ENCODE measurements around the gene TMEM175. TPM values are rescaled to one million over a fixed set of nuclear protein-coding genes. Genes with fewer than 3 reads are reported as not detected.

TMEM175 gene
- total and polyA plus RNA-seq, 9 of the 15 experiments (the other 6 are each of a cell fraction or from before 2014, with no cell fraction given), result 0.13 to 30.9 (median 9.4) TPM

DNA sequence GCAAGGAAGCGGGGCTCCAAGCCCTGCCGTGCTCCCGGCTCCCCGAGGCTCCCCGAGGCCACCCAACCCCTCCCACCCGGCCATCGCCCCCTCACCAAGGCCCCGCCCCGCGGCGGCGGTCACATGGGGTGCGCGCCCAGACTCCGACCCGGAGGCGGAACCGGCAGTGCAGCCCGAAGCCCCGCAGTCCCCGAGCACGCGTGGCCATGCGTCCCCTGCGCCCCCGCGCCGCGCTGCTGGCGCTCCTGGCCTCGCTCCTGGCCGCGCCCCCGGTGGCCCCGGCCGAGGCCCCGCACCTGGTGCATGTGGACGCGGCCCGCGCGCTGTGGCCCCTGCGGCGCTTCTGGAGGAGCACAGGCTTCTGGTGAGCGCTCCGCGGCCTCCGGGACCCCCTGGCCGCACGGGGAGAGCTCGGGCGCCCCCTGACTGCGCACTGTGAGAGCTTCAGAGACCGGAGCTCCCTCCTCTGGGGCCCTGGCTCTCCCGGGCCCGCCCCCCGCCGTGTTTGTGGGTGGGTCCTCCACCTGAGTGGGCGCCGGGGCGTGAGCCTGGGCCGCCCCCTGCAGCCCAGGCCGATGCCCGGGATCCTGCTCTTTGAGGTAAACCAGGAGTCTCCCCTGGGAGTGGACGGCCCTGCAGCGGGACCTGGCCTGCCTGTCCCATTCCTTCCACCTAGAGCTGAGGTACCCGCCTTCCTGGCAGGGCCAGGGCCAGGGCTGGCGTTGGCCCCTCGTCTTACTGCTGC is 54.8 kb downstream of the TMEM175 start, which contains the start of gene IDUA (continued):
- no peak for TF ChIP-seq ZBTB5 (IDR thresholded peaks at IDR 0.05)
- no peak for TF ChIP-seq ZBTB49 (CRISPR knock-in tag; IDR thresholded peaks at IDR 0.05; ENCODE audit: borderline replicate concordance)
- no peak for TF ChIP-seq CREM (IDR thresholded peaks at IDR 0.05; ENCODE audit: low read depth)
- TF ChIP-seq CEBPG (CRISPR knock-in tag; IDR thresholded peaks at IDR 0.05), result no peak
- no peak for TF ChIP-seq CEBPG (tag; conservative IDR thresholded peaks at IDR 0.05 in 1 of 2, IDR thresholded peaks at IDR 0.05 in 1 of 2)
- TF ChIP-seq, protein P1, sequence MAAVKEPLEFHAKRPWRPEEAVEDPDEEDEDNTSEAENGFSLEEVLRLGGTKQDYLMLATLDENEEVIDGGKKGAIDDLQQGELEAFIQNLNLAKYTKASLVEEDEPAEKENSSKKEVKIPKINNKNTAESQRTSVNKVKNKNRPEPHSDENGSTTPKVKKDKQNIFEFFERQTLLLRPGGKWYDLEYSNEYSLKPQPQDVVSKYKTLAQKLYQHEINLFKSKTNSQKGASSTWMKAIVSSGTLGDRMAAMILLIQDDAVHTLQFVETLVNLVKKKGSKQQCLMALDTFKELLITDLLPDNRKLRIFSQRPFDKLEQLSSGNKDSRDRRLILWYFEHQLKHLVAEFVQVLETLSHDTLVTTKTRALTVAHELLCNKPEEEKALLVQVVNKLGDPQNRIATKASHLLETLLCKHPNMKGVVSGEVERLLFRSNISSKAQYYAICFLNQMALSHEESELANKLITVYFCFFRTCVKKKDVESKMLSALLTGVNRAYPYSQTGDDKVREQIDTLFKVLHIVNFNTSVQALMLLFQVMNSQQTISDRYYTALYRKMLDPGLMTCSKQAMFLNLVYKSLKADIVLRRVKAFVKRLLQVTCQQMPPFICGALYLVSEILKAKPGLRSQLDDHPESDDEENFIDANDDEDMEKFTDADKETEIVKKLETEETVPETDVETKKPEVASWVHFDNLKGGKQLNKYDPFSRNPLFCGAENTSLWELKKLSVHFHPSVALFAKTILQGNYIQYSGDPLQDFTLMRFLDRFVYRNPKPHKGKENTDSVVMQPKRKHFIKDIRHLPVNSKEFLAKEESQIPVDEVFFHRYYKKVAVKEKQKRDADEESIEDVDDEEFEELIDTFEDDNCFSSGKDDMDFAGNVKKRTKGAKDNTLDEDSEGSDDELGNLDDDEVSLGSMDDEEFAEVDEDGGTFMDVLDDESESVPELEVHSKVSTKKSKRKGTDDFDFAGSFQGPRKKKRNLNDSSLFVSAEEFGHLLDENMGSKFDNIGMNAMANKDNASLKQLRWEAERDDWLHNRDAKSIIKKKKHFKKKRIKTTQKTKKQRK (IDR thresholded peaks at IDR 0.05; ENCODE audit: borderline replicate concordance, low read depth, low read length), result no peak
- TF ChIP-seq ZNF668 (CRISPR knock-in tag; IDR thresholded peaks at IDR 0.05), result no peak
- peak; percentile 79; the same call in 1 of the 2 replicates for TF ChIP-seq FOXP1 (CRISPR knock-in tag; IDR thresholded peaks at IDR 0.05)
- no peak for TF ChIP-seq HDAC6 (IDR thresholded peaks at IDR 0.05; ENCODE audit: low read depth, low read length)
- no peak for TF ChIP-seq FIP1L1 (IDR thresholded peaks at IDR 0.05; ENCODE audit: low read depth, low read length, poor library complexity, severe bottlenecking)
- no peak for TF ChIP-seq ETV6 (IDR thresholded peaks at IDR 0.05; ENCODE audit: borderline replicate concordance in 1 of 2, low read depth in 2 of 2, low read length in 1 of 2)
- no peak for TF ChIP-seq ETV6 (CRISPR knock-in tag; IDR thresholded peaks at IDR 0.05; ENCODE audit: borderline replicate concordance)
- TF ChIP-seq JUN (IDR thresholded peaks at IDR 0.05; ENCODE audit: borderline replicate concordance, low read depth, low read length), result 0 out of 2 replicates have a peak, but pooled peaks have one; percentile 21
- TF ChIP-seq JUN (CRISPR knock-in tag; IDR thresholded peaks at IDR 0.05; ENCODE audit: borderline replicate concordance), result no peak; the same call in 1 of the 2 replicates
- no peak for TF ChIP-seq FOXK2 (conservative IDR thresholded peaks at IDR 0.05 in 1 of 2, IDR thresholded peaks at IDR 0.05 in 1 of 2; ENCODE audit: low read depth in 2 of 2)
- no peak for TF ChIP-seq SRSF3 (IDR thresholded peaks at IDR 0.05; ENCODE audit: insufficient read depth, low read length)
- 0 out of 2 replicates have a peak, but pooled peaks have one; percentile 1 for TF ChIP-seq SPI1 (IDR thresholded peaks at IDR 0.05; ENCODE audit: borderline replicate concordance, low read depth, low read length)
- TF ChIP-seq BRF2 (IDR thresholded peaks at IDR 0.05; ENCODE audit: borderline replicate concordance, insufficient read depth, insufficient read length), result no peak

All from K562 (cell line).